ENCODE data around the gene NECAP2.

GRCh38 chr1:16451841-16452528 lies 11.5 kb downstream of the NECAP2 start:
- TF ChIP-seq CTCF (IDR thresholded peaks at IDR 0.05; ENCODE audit: extremely low read depth in 1 of 2, insufficient read depth in 1 of 2, low read depth in 1 of 2, low read length in 2 of 2) (no peak), POLR2A (IDR thresholded peaks at IDR 0.05; ENCODE audit: low read depth, low read length) (no peak), MAX (IDR thresholded peaks at IDR 0.05; ENCODE audit: insufficient read depth, insufficient read length) (no peak), POLR2AphosphoS5 (IDR thresholded peaks at IDR 0.05; ENCODE audit: insufficient read depth, low read depth, low read length) (no peak), EZH2 (IDR thresholded peaks at IDR 0.05; ENCODE audit: borderline replicate concordance, low read depth, low read length, severe bottlenecking) (no peak), FOS (IDR thresholded peaks at IDR 0.05; ENCODE audit: borderline replicate concordance, insufficient read depth, low read length) (no peak)
